ENCODE data around the gene ERG28.

Gene ERG28

DNA sequence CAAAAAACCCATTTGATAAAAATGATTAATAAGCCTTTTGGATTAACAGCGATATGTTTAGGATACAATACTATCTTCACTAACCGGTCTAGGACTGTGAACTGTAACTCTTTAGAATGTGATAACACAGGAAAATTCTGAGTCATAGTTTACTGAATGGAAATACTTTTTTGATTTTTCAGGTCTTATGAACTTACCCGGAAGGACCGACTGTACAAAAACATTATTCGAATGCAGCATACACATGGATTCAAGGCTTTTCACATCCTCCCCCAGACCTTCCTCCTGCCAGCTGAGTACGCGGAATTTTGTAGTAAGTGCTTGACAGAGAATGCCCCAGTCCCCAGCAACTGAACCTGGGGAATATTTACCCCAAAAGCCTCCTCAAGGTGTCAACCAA is 29.3 kb upstream of the ERG28 start:
- H3K4me1 ChIP-seq (ENCODE audit: control insufficient read depth, low read depth, low read length): no peaks in the 10 kb centered on the region
- H3K9me3 ChIP-seq (ENCODE audit: control insufficient read depth, low read depth, low read length): no peaks in the 10 kb centered on the region
- no peak overlapping the region for H3K9ac ChIP-seq (ENCODE audit: low read length)
- no peak overlapping the region for H3K27ac ChIP-seq (ENCODE audit: low read length)
- H3K27me3 ChIP-seq (ENCODE audit: control insufficient read depth, insufficient read depth, low read length): no peaks in the 10 kb centered on the region
- H3K4me3 ChIP-seq (ENCODE audit: low read length): no peak overlapping the region
- H3K36me3 ChIP-seq (ENCODE audit: control insufficient read depth, low read depth, low read length): peaks cover 33% of the 10 kb centered on the region

DNA sequence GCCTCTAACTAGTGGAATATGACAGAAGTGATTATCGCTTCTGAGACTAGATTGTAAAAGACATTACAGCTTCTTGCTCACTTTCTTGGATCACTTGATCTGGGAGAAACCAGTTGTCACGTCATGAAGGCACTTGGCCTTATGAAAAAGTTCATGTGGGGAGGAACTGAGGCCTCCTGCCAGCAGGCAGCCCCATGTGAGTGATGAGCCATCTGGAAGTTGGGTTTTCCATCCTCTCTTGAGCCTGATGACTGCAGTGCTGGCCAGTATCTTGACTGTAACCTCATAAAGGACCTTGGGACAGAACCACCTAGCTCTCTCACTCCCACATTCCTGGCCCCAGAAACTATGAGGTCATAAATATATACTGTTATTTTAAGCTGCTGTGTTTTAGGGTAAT is 28.3 kb upstream of the ERG28 start:
- Histone ChIP-seq H3K27me3 (ENCODE audit: control insufficient read depth, insufficient read depth, low read length) (no peaks in the 10 kb centered on the region), H3K4me3 (ENCODE audit: low read length) (no peak overlapping the region), H3K9ac (ENCODE audit: low read length) (no peak overlapping the region), H3K36me3 (ENCODE audit: control insufficient read depth, low read depth, low read length) (peaks cover 37% of the 10 kb centered on the region), H3K9me3 (ENCODE audit: control insufficient read depth, low read depth, low read length) (no peaks in the 10 kb centered on the region), H3K4me1 (ENCODE audit: control insufficient read depth, low read depth, low read length) (no peaks in the 10 kb centered on the region), H3K27ac (ENCODE audit: low read length) (no peak overlapping the region)

DNA sequence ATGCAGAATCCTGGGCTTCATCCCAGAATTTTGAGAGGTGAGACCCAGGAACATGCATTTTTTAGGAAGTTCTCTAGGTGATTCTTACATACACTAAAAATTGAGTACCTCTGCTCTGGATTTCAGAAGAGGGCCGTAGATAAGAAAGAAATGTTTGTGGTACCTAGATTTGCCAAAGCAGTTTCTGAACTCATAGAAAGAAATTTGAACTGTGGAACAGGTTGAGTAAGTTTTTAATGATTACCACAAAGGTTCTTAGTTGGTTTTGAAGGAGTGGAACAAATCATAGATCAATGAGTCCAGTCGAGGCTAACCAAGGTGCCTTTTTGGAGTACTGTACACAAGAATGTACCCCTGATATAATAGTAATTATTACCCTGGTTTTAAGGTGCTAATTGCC is 25.2 kb upstream of the ERG28 start:
- Histone ChIP-seq H3K27ac (ENCODE audit: low read length) (no peak overlapping the region), H3K4me3 (ENCODE audit: low read length) (no peak overlapping the region), H3K36me3 (ENCODE audit: control insufficient read depth, low read depth, low read length) (peaks cover 36% of the 10 kb centered on the region), H3K4me1 (ENCODE audit: control insufficient read depth, low read depth, low read length) (no peaks in the 10 kb centered on the region), H3K9ac (ENCODE audit: low read length) (no peak overlapping the region), H3K27me3 (ENCODE audit: control insufficient read depth, insufficient read depth, low read length) (no peaks in the 10 kb centered on the region), H3K9me3 (ENCODE audit: control insufficient read depth, low read depth, low read length) (no peaks in the 10 kb centered on the region)

- peaks cover 4% of the 10 kb centered on the region for H3K36me3 ChIP-seq (ENCODE audit: control insufficient read depth, low read depth, low read length)
- H3K27ac ChIP-seq (ENCODE audit: low read length): no peak overlapping the region
- no peaks in the 10 kb centered on the region for H3K4me1 ChIP-seq (ENCODE audit: control insufficient read depth, low read depth, low read length)
- no peaks in the 10 kb centered on the region for H3K9me3 ChIP-seq (ENCODE audit: control insufficient read depth, low read depth, low read length)
- no peak overlapping the region for H3K4me3 ChIP-seq (ENCODE audit: low read length)
- H3K27me3 ChIP-seq (ENCODE audit: control insufficient read depth, insufficient read depth, low read length): no peaks in the 10 kb centered on the region
- no peak overlapping the region for H3K9ac ChIP-seq (ENCODE audit: low read length)
Observed at GRCh38 chr14:75675265-75675960, 14.7 kb upstream of the ERG28 start.

DNA sequence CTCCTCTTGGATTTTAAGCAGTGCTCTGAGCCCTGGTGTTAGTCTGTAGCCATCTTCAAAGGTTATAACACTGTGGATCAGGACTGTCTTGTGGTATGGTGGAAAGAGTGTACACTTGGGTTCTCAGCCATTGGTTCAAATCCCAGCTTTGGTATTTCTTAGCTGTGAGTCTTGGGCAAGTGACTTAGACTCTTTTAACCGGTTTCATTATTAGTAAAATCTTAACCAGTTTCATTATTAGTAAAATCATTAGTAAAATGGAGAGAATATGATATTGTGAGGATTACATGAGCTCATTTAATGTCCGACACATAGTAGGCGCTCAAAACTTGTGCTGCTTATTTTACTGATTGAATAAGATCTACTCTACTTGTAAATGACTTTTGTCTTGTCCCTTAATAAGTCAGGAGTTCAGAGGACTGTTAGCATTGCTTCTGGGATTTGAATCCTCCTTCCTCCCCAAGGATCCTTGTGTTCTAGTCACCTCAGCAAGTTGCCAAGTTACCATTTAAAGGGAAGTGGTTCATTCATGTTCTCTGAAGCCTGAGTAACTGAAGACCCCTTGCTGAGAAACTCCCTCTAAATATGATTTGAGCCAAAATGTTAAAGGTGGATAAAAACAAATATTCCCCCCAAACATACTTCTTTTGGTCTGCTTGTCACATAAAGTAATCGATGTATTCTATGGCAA is 12.8 kb upstream of the ERG28 start:
- Histone ChIP-seq H3K9ac (ENCODE audit: low read length) (no peak overlapping the region), H3K27ac (ENCODE audit: low read length) (no peak overlapping the region), H3K36me3 (ENCODE audit: control insufficient read depth, low read depth, low read length) (peaks cover 14% of the 10 kb centered on the region), H3K9me3 (ENCODE audit: control insufficient read depth, low read depth, low read length) (no peaks in the 10 kb centered on the region), H3K4me1 (ENCODE audit: control insufficient read depth, low read depth, low read length) (no peaks in the 10 kb centered on the region), H3K4me3 (ENCODE audit: low read length) (no peak overlapping the region), H3K27me3 (ENCODE audit: control insufficient read depth, insufficient read depth, low read length) (no peaks in the 10 kb centered on the region)

DNA sequence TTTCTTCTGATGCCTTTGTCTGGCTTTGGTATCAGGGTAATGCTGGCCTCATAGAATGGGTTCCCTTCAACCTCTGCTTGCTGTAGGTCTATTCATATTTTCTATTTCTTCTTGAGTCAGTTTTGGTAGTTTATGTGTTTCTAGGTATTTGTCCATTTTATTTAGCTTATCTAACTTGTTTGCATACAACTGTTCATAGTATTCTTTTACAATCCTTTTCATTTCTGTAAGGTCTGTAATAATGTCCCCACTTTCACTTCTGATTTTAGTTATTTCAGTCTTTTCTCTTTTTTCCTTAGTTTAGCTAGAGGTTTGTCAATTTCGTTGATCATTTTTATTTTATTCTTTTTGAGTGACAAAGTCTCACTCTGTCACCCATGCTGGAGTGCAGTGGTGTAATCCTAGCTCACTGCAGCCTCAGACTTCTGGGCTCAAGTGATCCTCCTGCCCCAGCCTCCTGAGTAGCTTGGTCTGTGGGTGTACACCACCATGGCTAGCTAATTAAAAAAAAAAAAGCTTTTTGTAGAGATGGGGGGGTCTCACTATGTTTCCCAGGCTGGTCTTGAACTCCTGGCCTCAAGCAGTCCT is 12.0 kb upstream of the ERG28 start:
- Histone ChIP-seq H3K4me3 (ENCODE audit: low read length) (no peak overlapping the region), H3K36me3 (ENCODE audit: control insufficient read depth, low read depth, low read length) (peaks cover 14% of the 10 kb centered on the region), H3K27me3 (ENCODE audit: control insufficient read depth, insufficient read depth, low read length) (no peaks in the 10 kb centered on the region), H3K27ac (ENCODE audit: low read length) (no peak overlapping the region), H3K9ac (ENCODE audit: low read length) (no peak overlapping the region), H3K4me1 (ENCODE audit: control insufficient read depth, low read depth, low read length) (no peaks in the 10 kb centered on the region), H3K9me3 (ENCODE audit: control insufficient read depth, low read depth, low read length) (no peaks in the 10 kb centered on the region)

GRCh38 chr14:75667099-75667765 is 6.6 kb upstream of the ERG28 start:
- Histone ChIP-seq H3K4me3 (ENCODE audit: low read length) (no peak overlapping the region), H3K4me1 (ENCODE audit: control insufficient read depth, low read depth, low read length) (no peaks in the 10 kb centered on the region), H3K27me3 (ENCODE audit: control insufficient read depth, insufficient read depth, low read length) (no peaks in the 10 kb centered on the region), H3K36me3 (ENCODE audit: control insufficient read depth, low read depth, low read length) (peaks cover 27% of the 10 kb centered on the region), H3K27ac (ENCODE audit: low read length) (no peak overlapping the region), H3K9ac (ENCODE audit: low read length) (no peak overlapping the region), H3K9me3 (ENCODE audit: control insufficient read depth, low read depth, low read length) (no peaks in the 10 kb centered on the region)

GRCh38 chr14:75662966-75663365 is 2.3 kb upstream of the ERG28 start:
- Histone ChIP-seq H3K27ac (ENCODE audit: low read length) (no peak overlapping the region), H3K36me3 (ENCODE audit: control insufficient read depth, low read depth, low read length) (peaks cover 16% of the 10 kb centered on the region), H3K9me3 (ENCODE audit: control insufficient read depth, low read depth, low read length) (no peaks in the 10 kb centered on the region), H3K4me1 (ENCODE audit: control insufficient read depth, low read depth, low read length) (peaks cover 6% of the 10 kb centered on the region), H3K27me3 (ENCODE audit: control insufficient read depth, insufficient read depth, low read length) (no peaks in the 10 kb centered on the region), H3K4me3 (ENCODE audit: low read length) (no peak overlapping the region), H3K9ac (ENCODE audit: low read length) (no peak overlapping the region)

GRCh38 chr14:75661499-75661814 is 781 bp upstream of the ERG28 start:
- Histone ChIP-seq H3K4me3 (ENCODE audit: low read length) (peak overlapping the region; percentile 98), H3K9ac (ENCODE audit: low read length) (peak overlapping the region; percentile 92), H3K9me3 (ENCODE audit: control insufficient read depth, low read depth, low read length) (no peaks in the 10 kb centered on the region), H3K27me3 (ENCODE audit: control insufficient read depth, insufficient read depth, low read length) (no peaks in the 10 kb centered on the region), H3K4me1 (ENCODE audit: control insufficient read depth, low read depth, low read length) (peaks cover 6% of the 10 kb centered on the region), H3K36me3 (ENCODE audit: control insufficient read depth, low read depth, low read length) (peaks cover 27% of the 10 kb centered on the region), H3K27ac (ENCODE audit: low read length) (peak overlapping the region; percentile 94)

DNA sequence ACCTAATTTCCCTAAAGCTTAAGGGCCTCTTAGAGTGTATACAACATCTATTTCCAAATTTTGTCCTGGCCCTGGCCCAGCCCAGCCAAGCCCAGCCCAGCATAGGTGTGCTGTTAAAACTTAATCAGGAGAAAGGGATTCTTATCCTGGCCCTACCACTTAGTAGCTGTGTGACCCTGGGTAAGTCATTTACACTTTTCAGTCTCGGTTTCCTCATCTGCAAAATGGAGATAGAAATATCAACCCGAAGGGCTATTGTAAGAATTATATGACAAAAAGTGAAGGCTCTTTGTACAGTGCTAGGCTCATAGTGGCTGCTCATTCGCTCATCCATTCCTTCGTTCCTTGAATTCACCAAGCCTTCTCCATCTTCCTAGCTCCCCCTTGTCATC is 442 bp downstream of the ERG28 start:
- H3K9ac ChIP-seq (ENCODE audit: low read length): peak overlapping the region; percentile 92
- peaks cover 6% of the 10 kb centered on the region for H3K4me1 ChIP-seq (ENCODE audit: control insufficient read depth, low read depth, low read length)
- H3K4me3 ChIP-seq (ENCODE audit: low read length): peak overlapping the region; percentile 98
- H3K27me3 ChIP-seq (ENCODE audit: control insufficient read depth, insufficient read depth, low read length): no peaks in the 10 kb centered on the region
- H3K9me3 ChIP-seq (ENCODE audit: control insufficient read depth, low read depth, low read length): no peaks in the 10 kb centered on the region
- H3K27ac ChIP-seq (ENCODE audit: low read length): peak overlapping the region; percentile 94
- peaks cover 23% of the 10 kb centered on the region for H3K36me3 ChIP-seq (ENCODE audit: control insufficient read depth, low read depth, low read length)

- Histone ChIP-seq H3K27me3 (ENCODE audit: control insufficient read depth, insufficient read depth, low read length) (no peaks in the 10 kb centered on the region), H3K36me3 (ENCODE audit: control insufficient read depth, low read depth, low read length) (peaks cover 35% of the 10 kb centered on the region), H3K9ac (ENCODE audit: low read length) (no peak overlapping the region), H3K27ac (ENCODE audit: low read length) (no peak overlapping the region), H3K9me3 (ENCODE audit: control insufficient read depth, low read depth, low read length) (no peaks in the 10 kb centered on the region), H3K4me1 (ENCODE audit: control insufficient read depth, low read depth, low read length) (peaks cover 6% of the 10 kb centered on the region), H3K4me3 (ENCODE audit: low read length) (no peak overlapping the region)
Observed at GRCh38 chr14:75658957-75659356, 1.7 kb downstream of the ERG28 start.
